ENCODE results near the gene NT5DC1.
"Not testable (repeated sequence)": the region's sequence is repeated elsewhere in the genome, so short reads cannot be mapped to it uniquely, and the experiment has no call there.

Gene NT5DC1

GRCh38 chr6:116084284-116084683, 16.4 kb upstream of the NT5DC1 start:
- no peak for DNase-seq
- in situ Hi-C loops (cut with HindIII; ENCODE audit: low pct_ligation_motif_present, low pct_unique_long_range_greater_than_20kb, low sequenced_read_pairs), result no loop called here

GRCh38 chr6:116087437-116088027, 13.1 kb upstream of the NT5DC1 start:
- DNase-seq, result no peak
- in situ Hi-C loops (cut with HindIII; ENCODE audit: low pct_ligation_motif_present, low pct_unique_long_range_greater_than_20kb, low sequenced_read_pairs), result no loop called here

- DNase-seq, result no peak
- in situ Hi-C loops (cut with HindIII; ENCODE audit: low pct_ligation_motif_present, low pct_unique_long_range_greater_than_20kb, low sequenced_read_pairs), result no loop called here
Observed at GRCh38 chr6:116088946-116089345, 11.7 kb upstream of the NT5DC1 start.

GRCh38 chr6:116090251-116090650, 10.4 kb upstream of the NT5DC1 start:
- DNase-seq, result no peak
- in situ Hi-C loops (cut with HindIII; ENCODE audit: low pct_ligation_motif_present, low pct_unique_long_range_greater_than_20kb, low sequenced_read_pairs), result no loop called here

- in situ Hi-C loops (cut with HindIII; ENCODE audit: low pct_ligation_motif_present, low pct_unique_long_range_greater_than_20kb, low sequenced_read_pairs), result no loop called here
Observed at GRCh38 chr6:116094041-116094440, 6.6 kb upstream of the NT5DC1 start.

GRCh38 chr6:116096048-116096759, 4.4 kb upstream of the NT5DC1 start:
- peak; percentile 11 for DNase-seq
- in situ Hi-C loops (cut with HindIII; ENCODE audit: low pct_ligation_motif_present, low pct_unique_long_range_greater_than_20kb, low sequenced_read_pairs), result not testable (repeated sequence)

More at GRCh38 chr6:116094041-116094440, 6.6 kb upstream of the NT5DC1 start:
- no peak for DNase-seq

GRCh38 chr6:116096979-116097816, 3.5 kb upstream of the NT5DC1 start:
- in situ Hi-C loops (cut with HindIII; ENCODE audit: low pct_ligation_motif_present, low pct_unique_long_range_greater_than_20kb, low sequenced_read_pairs), result no loop called here
- DNase-seq, result peak; percentile 28

- no peak for DNase-seq
- in situ Hi-C loops (cut with HindIII; ENCODE audit: low pct_ligation_motif_present, low pct_unique_long_range_greater_than_20kb, low sequenced_read_pairs), result no loop called here
Observed at GRCh38 chr6:116099036-116099435, 1.6 kb upstream of the NT5DC1 start.

- peak; percentile 1 for DNase-seq
- in situ Hi-C loops (cut with HindIII; ENCODE audit: low pct_ligation_motif_present, low pct_unique_long_range_greater_than_20kb, low sequenced_read_pairs), result no loop called here
Observed at GRCh38 chr6:116101302-116101718, 657 bp downstream of the NT5DC1 start.

GRCh38 chr6:116101790-116102189, 1.1 kb downstream of the NT5DC1 start:
- no peak for DNase-seq
- in situ Hi-C loops (cut with HindIII; ENCODE audit: low pct_ligation_motif_present, low pct_unique_long_range_greater_than_20kb, low sequenced_read_pairs), result no loop called here

- DNase-seq, result no peak
- in situ Hi-C loops (cut with HindIII; ENCODE audit: low pct_ligation_motif_present, low pct_unique_long_range_greater_than_20kb, low sequenced_read_pairs), result no loop called here
Observed at GRCh38 chr6:116102873-116103272, 2.2 kb downstream of the NT5DC1 start.

- DNase-seq, result no peak
- in situ Hi-C loops (cut with HindIII; ENCODE audit: low pct_ligation_motif_present, low pct_unique_long_range_greater_than_20kb, low sequenced_read_pairs), result no loop called here
Observed at GRCh38 chr6:116104636-116105035, 4.0 kb downstream of the NT5DC1 start.

- in situ Hi-C loops (cut with HindIII; ENCODE audit: low pct_ligation_motif_present, low pct_unique_long_range_greater_than_20kb, low sequenced_read_pairs), result no loop called here
- no peak for DNase-seq
Observed at GRCh38 chr6:116105247-116105646, 4.6 kb downstream of the NT5DC1 start.

GRCh38 chr6:116106146-116106545, 5.5 kb downstream of the NT5DC1 start:
- in situ Hi-C loops (cut with HindIII; ENCODE audit: low pct_ligation_motif_present, low pct_unique_long_range_greater_than_20kb, low sequenced_read_pairs), result no loop called here
- no peak for DNase-seq

- DNase-seq, result no peak
- in situ Hi-C loops (cut with HindIII; ENCODE audit: low pct_ligation_motif_present, low pct_unique_long_range_greater_than_20kb, low sequenced_read_pairs), result no loop called here
Observed at GRCh38 chr6:116108836-116109235, 8.2 kb downstream of the NT5DC1 start.

GRCh38 chr6:116111552-116112528, 11.2 kb downstream of the NT5DC1 start:
- in situ Hi-C loops (cut with HindIII; ENCODE audit: low pct_ligation_motif_present, low pct_unique_long_range_greater_than_20kb, low sequenced_read_pairs), result no loop called here
- DNase-seq, result peak; percentile 50

- DNase-seq, result no peak
- in situ Hi-C loops (cut with HindIII; ENCODE audit: low pct_ligation_motif_present, low pct_unique_long_range_greater_than_20kb, low sequenced_read_pairs), result no loop called here
Observed at GRCh38 chr6:116113386-116113785, 12.7 kb downstream of the NT5DC1 start.

- DNase-seq, result peak; percentile 24
- in situ Hi-C loops (cut with HindIII; ENCODE audit: low pct_ligation_motif_present, low pct_unique_long_range_greater_than_20kb, low sequenced_read_pairs), result no loop called here
Observed at GRCh38 chr6:116115781-116116180, 15.1 kb downstream of the NT5DC1 start.
